Suprapubic skin (tissue), 4 donors: ENCODE results near the gene GGA1. TPM values are rescaled to one million over a fixed set of nuclear protein-coding genes. Genes with fewer than 3 reads are reported as not detected.

Experiments
- DNase-seq, 2 donors: peaks; one replicate each; pipeline ENCODE4 v3.0.0-alpha.2; 2019; ENCODE audit warnings: low spot score in 2 of 2
- H3K27ac ChIP-seq: fragments of 200-600 bp; sonication (generic); one replicate; pipeline ENCODE4 v1.5.1; 2019
- H3K27me3 ChIP-seq: fragments of 200-600 bp; sonication (generic); one replicate; pipeline ENCODE4 v1.5.1; 2019
- H3K36me3 ChIP-seq: fragments of 200-600 bp; sonication (generic); one replicate; pipeline ENCODE4 v1.5.1; 2019
- H3K4me1 ChIP-seq: fragments of 200-600 bp; sonication (generic); one replicate; pipeline ENCODE4 v1.5.1; 2019
- H3K4me3 ChIP-seq: fragments of 200-600 bp; sonication (generic); one replicate; pipeline ENCODE4 v1.5.1; 2019; ENCODE audit warnings: mild to moderate bottlenecking
- H3K9me3 ChIP-seq: fragments of 200-600 bp; sonication (generic); one replicate; pipeline ENCODE4 v1.5.1; 2019
- CTCF ChIP-seq, 2 donors: fragments of 200-600 bp in 1 of 2; fragments of 450-650 bp in 1 of 2; sonication (generic) in 1 of 2; IDR thresholded peaks; one replicate each; pipeline ENCODE4 v1.5.1; 2016 to 2019; ENCODE audit warnings: antibody characterized with exemption in 2 of 2, mild to moderate bottlenecking in 1 of 2, moderate library complexity in 1 of 2
- EP300 ChIP-seq: sonication (generic); formaldehyde crosslinking; IDR thresholded peaks from one replicate; pipeline ENCODE4 v1.6.1; 2017; ENCODE audit warnings: antibody characterized with exemption
- POLR2A ChIP-seq, 2 donors: fragments of 450-650 bp; IDR thresholded peaks; one replicate each; pipeline ENCODE4 v1.6.1; 2017; ENCODE audit warnings: antibody characterized with exemption in 2 of 2, mild to moderate bottlenecking in 2 of 2, moderate library complexity in 2 of 2
- POLR2AphosphoS5 ChIP-seq, 3 donors: sonication (generic); formaldehyde crosslinking; IDR thresholded peaks; one replicate each; pipeline ENCODE4 v1.6.1; 2017; ENCODE audit warnings: antibody characterized with exemption in 3 of 3
- WGBS: methylation state at CpG from one replicate; pipeline ENCODE4 v1.1.5; 2018; 5-methylcytosine and 5-hydroxymethylcytosine counted together
- total RNA-seq, 4 donors: library from RNA; depleted of rRNA; stranded (reverse); fragments of >200 nt; gene quantifications; one replicate each; pipeline ENCODE4 v1.1.0, GENCODE V29; 2016

Gene GGA1
- 100 to 1,000 TPM in 1 of 4 donors, 10 to 100 TPM in 3; 52.8 to 124 (median 65.3) TPM for total RNA-seq

- DNase-seq = peak; percentile 97
- TF ChIP-seq POLR2AphosphoS5 (IDR thresholded peaks at IDR 0.05) = peak in 2 of 3 donors; percentile 84 to 90
- TF ChIP-seq POLR2A (IDR thresholded peaks at IDR 0.05) = no peak
- H3K36me3 ChIP-seq = no peaks in the 10 kb centered on the region
- H3K9me3 ChIP-seq = no peaks in the 10 kb centered on the region
- 0% methylated on average over 17 of the region's 82 CpGs for WGBS
- peaks cover 63% of the 10 kb centered on the region for H3K4me1 ChIP-seq
- H3K27ac ChIP-seq = peak within 1 kb of the TSS; percentile 89
- H3K27me3 ChIP-seq = no peaks in the 10 kb centered on the region
- H3K4me3 ChIP-seq = peak within 1 kb of the TSS; percentile 85
These were observed at the start of gene GGA1 for GRCh38 chr22:37608477-37609239. Gene GGA1, plus strand, starts transcription at chr22:37608834. Its CDS starts 27 bp downstream, at chr22:37608861.

- Histone ChIP-seq H3K4me3 (peak overlapping the region; percentile 77), H3K9me3 (no peaks in the 10 kb centered on the region), H3K4me1 (peaks cover 72% of the 10 kb centered on the region), H3K27ac (peak overlapping the region; percentile 99), H3K36me3 (no peaks in the 10 kb centered on the region), H3K27me3 (no peaks in the 10 kb centered on the region)
- no peak for TF ChIP-seq CTCF (IDR thresholded peaks at IDR 0.05)
- WGBS = 63% methylated on average over 2 of the region's 6 CpGs
- DNase-seq = no peak
These were observed 49.1 kb upstream of the GGA1 start for GRCh38 chr22:37559521-37559900.

GRCh38 chr22:37559901-37560607 is 48.6 kb upstream of the GGA1 start, which contains the start of gene CDC42EP1:
Gene CDC42EP1, plus strand, starts transcription at chr22:37560480. Its CDS starts 5,870 bp downstream, at chr22:37566350.
- WGBS = under 1% methylated on average over 26 of the region's 76 CpGs
- no peaks in the 10 kb centered on the region for H3K36me3 ChIP-seq
- H3K27me3 ChIP-seq = no peaks in the 10 kb centered on the region
- DNase-seq = peak; percentile 82 to 89
- H3K27ac ChIP-seq = peak within 1 kb of the TSS; percentile 99
- peaks cover 76% of the 10 kb centered on the region for H3K4me1 ChIP-seq
- TF ChIP-seq POLR2AphosphoS5 (IDR thresholded peaks at IDR 0.05) (no peak), EP300 (no peak), CTCF (IDR thresholded peaks at IDR 0.05) (no peak), POLR2A (IDR thresholded peaks at IDR 0.05) (peak in 1 of 2 donors; percentile 61)
- H3K9me3 ChIP-seq = no peaks in the 10 kb centered on the region
- peak within 1 kb of the TSS; percentile 77 for H3K4me3 ChIP-seq

GRCh38 chr22:37560608-37561211 is 47.9 kb upstream of the GGA1 start:
- WGBS = 0% methylated on average over 22 of the region's 72 CpGs
- H3K27ac ChIP-seq = peak overlapping the region; percentile 99
- no peaks in the 10 kb centered on the region for H3K9me3 ChIP-seq
- H3K36me3 ChIP-seq = no peaks in the 10 kb centered on the region
- DNase-seq = peak in 1 of 2 donors; percentile 79
- H3K4me3 ChIP-seq = peak overlapping the region; percentile 77
- no peaks in the 10 kb centered on the region for H3K27me3 ChIP-seq
- TF ChIP-seq POLR2A (IDR thresholded peaks at IDR 0.05) (no peak), EP300 (no peak), CTCF (IDR thresholded peaks at IDR 0.05) (no peak), POLR2AphosphoS5 (IDR thresholded peaks at IDR 0.05) (no peak)
- H3K4me1 ChIP-seq = peaks cover 78% of the 10 kb centered on the region

GRCh38 chr22:37561212-37562048 is 47.2 kb upstream of the GGA1 start:
- H3K27ac ChIP-seq = peak overlapping the region; percentile 99
- H3K9me3 ChIP-seq = no peaks in the 10 kb centered on the region
- H3K27me3 ChIP-seq = no peaks in the 10 kb centered on the region
- WGBS = no CpG with 5 or more reads among the region's 56 CpGs
- H3K36me3 ChIP-seq = peaks cover 6% of the 10 kb centered on the region
- H3K4me1 ChIP-seq = peaks cover 83% of the 10 kb centered on the region
- no peak for TF ChIP-seq EP300
- peak; percentile 80 to 87 for TF ChIP-seq CTCF (IDR thresholded peaks at IDR 0.05)
- TF ChIP-seq POLR2A (IDR thresholded peaks at IDR 0.05) = peak in 1 of 2 donors; percentile 12
- TF ChIP-seq POLR2AphosphoS5 (IDR thresholded peaks at IDR 0.05) = peak in 2 of 3 donors; percentile 61 to 64
- DNase-seq = peak; percentile 96
- peak overlapping the region; percentile 77 for H3K4me3 ChIP-seq
